Measurements from ENCODE around the gene CUX1.

DNA sequence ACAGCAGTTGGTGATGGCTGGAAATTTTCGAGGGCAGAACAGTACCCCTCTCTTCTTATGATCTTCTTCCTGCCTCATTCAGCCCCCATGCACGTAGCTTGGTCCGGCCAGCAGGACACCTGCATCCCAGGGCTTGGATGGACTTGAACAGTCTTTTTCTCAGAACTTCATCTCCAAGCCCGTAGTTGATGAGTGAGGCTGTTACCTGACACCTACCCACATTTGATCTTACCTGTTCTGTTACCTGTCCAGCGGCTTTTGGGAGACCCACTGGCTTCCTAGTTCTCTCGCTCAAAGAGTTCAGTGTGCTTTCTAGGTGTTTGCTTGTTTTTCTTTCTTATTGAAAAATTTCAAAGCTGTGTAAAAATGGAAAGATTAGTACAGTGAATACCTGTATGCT, 212.2 kb downstream of the CUX1 start:
- TF ChIP-seq, protein P1, sequence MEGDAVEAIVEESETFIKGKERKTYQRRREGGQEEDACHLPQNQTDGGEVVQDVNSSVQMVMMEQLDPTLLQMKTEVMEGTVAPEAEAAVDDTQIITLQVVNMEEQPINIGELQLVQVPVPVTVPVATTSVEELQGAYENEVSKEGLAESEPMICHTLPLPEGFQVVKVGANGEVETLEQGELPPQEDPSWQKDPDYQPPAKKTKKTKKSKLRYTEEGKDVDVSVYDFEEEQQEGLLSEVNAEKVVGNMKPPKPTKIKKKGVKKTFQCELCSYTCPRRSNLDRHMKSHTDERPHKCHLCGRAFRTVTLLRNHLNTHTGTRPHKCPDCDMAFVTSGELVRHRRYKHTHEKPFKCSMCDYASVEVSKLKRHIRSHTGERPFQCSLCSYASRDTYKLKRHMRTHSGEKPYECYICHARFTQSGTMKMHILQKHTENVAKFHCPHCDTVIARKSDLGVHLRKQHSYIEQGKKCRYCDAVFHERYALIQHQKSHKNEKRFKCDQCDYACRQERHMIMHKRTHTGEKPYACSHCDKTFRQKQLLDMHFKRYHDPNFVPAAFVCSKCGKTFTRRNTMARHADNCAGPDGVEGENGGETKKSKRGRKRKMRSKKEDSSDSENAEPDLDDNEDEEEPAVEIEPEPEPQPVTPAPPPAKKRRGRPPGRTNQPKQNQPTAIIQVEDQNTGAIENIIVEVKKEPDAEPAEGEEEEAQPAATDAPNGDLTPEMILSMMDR (IDR thresholded peaks at IDR 0.05) = no peak
- no peak for TF ChIP-seq POLR2AphosphoS5 (IDR thresholded peaks at IDR 0.05)

All from breast epithelium (tissue), 3 donors.